Measurements from ENCODE around the gene PSMD11.

GRCh38 chr17:32487473-32488176, 43.3 kb downstream of the PSMD11 start:
- no peak for TF ChIP-seq CTCF (IDR thresholded peaks at IDR 0.05)
- TF ChIP-seq POLR2A (IDR thresholded peaks at IDR 0.05), result no peak
- TF ChIP-seq POLR2AphosphoS5 (IDR thresholded peaks at IDR 0.05), result no peak
- TF ChIP-seq EP300 (IDR thresholded peaks at IDR 0.05), result no peak
